Measurements from ENCODE around the gene SP110. TPM values are rescaled to one million over a fixed set of nuclear protein-coding genes. Genes with fewer than 3 reads are reported as not detected.

SP110 gene
- total and polyA plus RNA-seq, 7 donors: 3.4 to 15.9 (median 7.2) TPM

DNA sequence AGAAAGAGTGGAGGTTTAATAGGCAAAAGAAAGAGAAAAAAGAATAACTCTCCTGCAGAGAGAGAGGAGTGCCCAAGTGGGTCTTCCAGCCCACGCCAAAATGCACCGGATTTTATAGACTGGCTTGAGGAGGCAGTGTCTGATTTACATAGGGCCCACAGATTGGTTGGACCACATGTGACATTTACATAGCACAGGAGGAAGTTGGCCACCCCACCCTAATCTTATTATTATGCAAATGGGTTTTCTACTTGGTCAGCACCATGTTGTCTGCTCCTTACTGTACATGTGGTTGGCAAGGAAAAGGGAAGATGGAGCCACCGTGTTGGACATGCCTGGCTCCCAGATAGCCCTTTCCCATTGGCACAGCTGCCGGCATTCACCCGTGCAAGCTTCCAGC, 56.8 kb downstream of the SP110 start:
- ATAC-seq (no peak), DNase-seq (no peak)
- no peaks in the 10 kb centered on the region for H3K27me3 ChIP-seq (ENCODE audit: insufficient read depth in 3 of 3, low read length in 2 of 3)
- TF ChIP-seq, protein P1, sequence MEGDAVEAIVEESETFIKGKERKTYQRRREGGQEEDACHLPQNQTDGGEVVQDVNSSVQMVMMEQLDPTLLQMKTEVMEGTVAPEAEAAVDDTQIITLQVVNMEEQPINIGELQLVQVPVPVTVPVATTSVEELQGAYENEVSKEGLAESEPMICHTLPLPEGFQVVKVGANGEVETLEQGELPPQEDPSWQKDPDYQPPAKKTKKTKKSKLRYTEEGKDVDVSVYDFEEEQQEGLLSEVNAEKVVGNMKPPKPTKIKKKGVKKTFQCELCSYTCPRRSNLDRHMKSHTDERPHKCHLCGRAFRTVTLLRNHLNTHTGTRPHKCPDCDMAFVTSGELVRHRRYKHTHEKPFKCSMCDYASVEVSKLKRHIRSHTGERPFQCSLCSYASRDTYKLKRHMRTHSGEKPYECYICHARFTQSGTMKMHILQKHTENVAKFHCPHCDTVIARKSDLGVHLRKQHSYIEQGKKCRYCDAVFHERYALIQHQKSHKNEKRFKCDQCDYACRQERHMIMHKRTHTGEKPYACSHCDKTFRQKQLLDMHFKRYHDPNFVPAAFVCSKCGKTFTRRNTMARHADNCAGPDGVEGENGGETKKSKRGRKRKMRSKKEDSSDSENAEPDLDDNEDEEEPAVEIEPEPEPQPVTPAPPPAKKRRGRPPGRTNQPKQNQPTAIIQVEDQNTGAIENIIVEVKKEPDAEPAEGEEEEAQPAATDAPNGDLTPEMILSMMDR (IDR thresholded peaks at IDR 0.05): no peak
- H3K4me3 ChIP-seq: no peak overlapping the region
- intact Hi-C loops (cut with DNase I): loop anchor here (5.0 to 10.0 kb wide), 2 partner anchors 156 to 378 kb away; no protein-coding TSS in a partner anchor
- H3K36me3 ChIP-seq (ENCODE audit: insufficient read depth in 1 of 2, low read depth in 1 of 2): no peaks in the 10 kb centered on the region
- H3K9me3 ChIP-seq: no peaks in the 10 kb centered on the region
- no peaks in the 10 kb centered on the region for H3K4me1 ChIP-seq
- WGBS, 3 donors: 51 to 68% (median 53%) methylated on average over 5 of the region's 5 CpGs
- no peak overlapping the region for H3K27ac ChIP-seq

DNA sequence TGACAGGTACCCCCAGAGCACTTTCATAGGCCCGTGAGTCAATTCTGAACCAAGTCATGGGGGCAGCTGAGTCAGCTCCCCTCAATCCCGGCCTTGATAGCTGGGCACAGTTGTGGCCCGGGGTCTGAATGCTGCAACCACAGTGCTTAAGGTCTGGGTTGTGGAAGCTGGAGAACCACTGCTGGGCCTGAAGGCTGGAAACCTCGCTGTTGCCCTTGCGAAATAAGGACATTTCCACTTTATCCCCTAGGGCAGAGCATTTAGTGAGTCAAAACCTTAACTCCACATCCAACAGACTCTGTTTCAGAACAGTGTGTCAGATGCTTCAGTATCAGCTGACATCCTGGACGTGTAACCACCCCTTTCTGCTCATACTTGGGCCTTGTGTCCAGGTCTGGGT, 58.6 kb downstream of the SP110 start:
- H3K36me3 ChIP-seq (ENCODE audit: insufficient read depth in 1 of 2, low read depth in 1 of 2): no peaks in the 10 kb centered on the region
- no peak overlapping the region for H3K27ac ChIP-seq
- no peaks in the 10 kb centered on the region for H3K4me1 ChIP-seq
- no peak overlapping the region for H3K4me3 ChIP-seq
- TF ChIP-seq, protein P1 (IDR thresholded peaks at IDR 0.05): no peak
- ATAC-seq (no peak), DNase-seq (no peak)
- no peaks in the 10 kb centered on the region for H3K27me3 ChIP-seq (ENCODE audit: insufficient read depth in 3 of 3, low read length in 2 of 3)
- 87 to 92% (median 89%) methylated on average over 6 of the region's 6 CpGs for WGBS, 3 donors
- intact Hi-C loops (cut with DNase I): loop anchor here (2.0 to 10.0 kb wide), 3 partner anchors 94 to 376 kb away; no protein-coding TSS in a partner anchor
- H3K9me3 ChIP-seq: no peaks in the 10 kb centered on the region

DNA sequence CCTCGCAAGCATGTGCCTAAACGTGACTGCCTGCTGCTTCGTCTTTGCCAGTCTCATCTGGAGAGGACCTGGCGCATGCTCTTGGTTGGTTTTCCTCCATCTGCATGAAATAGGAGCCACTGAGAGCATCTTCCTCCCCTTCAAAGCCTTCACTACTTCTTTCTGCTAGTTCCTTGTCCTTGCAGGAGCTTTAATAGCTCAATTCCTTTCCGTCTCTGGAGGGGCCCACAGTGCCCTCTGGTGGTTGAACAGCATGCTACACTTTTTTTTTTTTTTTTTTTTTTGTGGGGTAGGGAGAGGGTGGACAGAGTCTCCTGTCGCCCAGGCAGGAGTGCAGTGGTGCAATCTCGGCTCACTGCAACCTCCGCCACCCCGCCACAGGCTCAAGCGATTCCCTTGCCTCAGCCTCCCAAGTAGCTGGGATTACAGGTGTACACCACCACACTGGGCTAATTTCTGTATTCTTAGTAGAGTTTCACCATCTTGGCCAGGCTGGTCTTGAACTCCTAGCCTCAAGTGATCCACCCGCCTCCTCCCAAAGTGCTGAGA, 59.6 kb downstream of the SP110 start:
- no peaks in the 10 kb centered on the region for H3K4me1 ChIP-seq
- DNase-seq (no peak), ATAC-seq (peak in 3 of 4 donors; percentile 41 to 59 (median 53))
- no peaks in the 10 kb centered on the region for H3K9me3 ChIP-seq
- TF ChIP-seq, protein P1 (IDR thresholded peaks at IDR 0.05): peak; percentile 71
- H3K27ac ChIP-seq: no peak overlapping the region
- no peaks in the 10 kb centered on the region for H3K36me3 ChIP-seq (ENCODE audit: insufficient read depth in 1 of 2, low read depth in 1 of 2)
- 39 to 43% (median 40%) methylated on average over 11 of the region's 11 CpGs for WGBS, 3 donors
- intact Hi-C loops (cut with DNase I): loop anchor here (2.0 to 10.0 kb wide), 3 partner anchors 93 to 375 kb away; no protein-coding TSS in a partner anchor
- H3K27me3 ChIP-seq (ENCODE audit: insufficient read depth in 3 of 3, low read length in 2 of 3): no peaks in the 10 kb centered on the region
- no peak overlapping the region for H3K4me3 ChIP-seq

GRCh38 chr2:230158468-230158867, 61.3 kb downstream of the SP110 start:
- no peaks in the 10 kb centered on the region for H3K4me1 ChIP-seq
- no peak overlapping the region for H3K27ac ChIP-seq
- WGBS, 3 donors: 93 to 98% (median 94%) methylated on average over 5 of the region's 5 CpGs
- H3K27me3 ChIP-seq (ENCODE audit: insufficient read depth in 3 of 3, low read length in 2 of 3): no peaks in the 10 kb centered on the region
- H3K9me3 ChIP-seq: no peaks in the 10 kb centered on the region
- intact Hi-C loops (cut with DNase I): loop anchor here (2.0 to 5.0 kb wide), 2 partner anchors 91 to 150 kb away; partner anchors contain the start of gene SLC16A14 (in 1 of the 2)
- TF ChIP-seq, protein P1 (IDR thresholded peaks at IDR 0.05): no peak
- H3K4me3 ChIP-seq: no peak overlapping the region
- DNase-seq (no peak), ATAC-seq (no peak)
- no peaks in the 10 kb centered on the region for H3K36me3 ChIP-seq (ENCODE audit: insufficient read depth in 1 of 2, low read depth in 1 of 2)

All from psoas muscle (tissue), 8 donors.